GM21381 (cell line): ENCODE results near the gene SCAF1.

ENCODE experiments used
- ATAC-seq: cut with Tn5 transposase; IDR thresholded peaks from one replicate; pipeline ENCODE4 v1.9.1; 2021; ENCODE audit warnings: mild to moderate bottlenecking, moderate library complexity; ENCODE audit not compliant: unreplicated experiment

SCAF1 gene

DNA sequence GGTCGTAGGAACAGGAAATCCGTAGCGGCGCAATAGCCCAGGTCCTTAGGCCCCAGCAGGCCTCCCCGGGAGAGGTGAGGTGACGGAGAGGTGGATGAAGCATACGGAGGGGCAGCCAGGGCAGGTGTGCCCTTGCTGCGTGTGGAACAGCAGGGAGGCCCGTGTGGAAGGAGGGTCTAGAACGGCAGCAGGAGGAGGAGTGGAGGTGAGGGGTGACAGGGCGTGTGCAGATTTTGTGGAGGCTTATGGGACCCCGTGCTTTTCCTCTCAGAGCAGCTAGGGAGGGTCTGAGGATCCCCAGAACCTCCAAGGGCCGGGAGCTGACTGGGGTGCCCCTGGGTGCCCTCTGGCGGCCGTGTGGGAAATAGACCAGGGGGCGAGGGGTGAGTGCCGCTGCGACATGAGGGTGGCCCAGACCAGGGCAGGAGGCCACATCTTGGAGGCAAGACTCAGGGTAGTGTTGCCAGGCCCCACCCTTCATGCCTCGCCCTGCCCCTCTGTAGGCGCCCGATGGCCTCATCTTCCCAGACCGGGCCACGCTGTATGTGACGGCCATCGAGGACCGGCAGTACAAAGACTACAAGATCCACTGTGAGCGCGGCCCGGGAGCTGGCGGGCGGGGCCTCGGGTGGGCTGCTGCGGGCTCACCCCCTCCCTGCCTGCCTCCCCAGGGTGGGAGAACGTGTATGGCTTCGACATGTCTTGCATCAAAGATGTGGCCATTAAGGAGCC is 42.4 kb downstream of the SCAF1 start:
- no peak for ATAC-seq

DNA sequence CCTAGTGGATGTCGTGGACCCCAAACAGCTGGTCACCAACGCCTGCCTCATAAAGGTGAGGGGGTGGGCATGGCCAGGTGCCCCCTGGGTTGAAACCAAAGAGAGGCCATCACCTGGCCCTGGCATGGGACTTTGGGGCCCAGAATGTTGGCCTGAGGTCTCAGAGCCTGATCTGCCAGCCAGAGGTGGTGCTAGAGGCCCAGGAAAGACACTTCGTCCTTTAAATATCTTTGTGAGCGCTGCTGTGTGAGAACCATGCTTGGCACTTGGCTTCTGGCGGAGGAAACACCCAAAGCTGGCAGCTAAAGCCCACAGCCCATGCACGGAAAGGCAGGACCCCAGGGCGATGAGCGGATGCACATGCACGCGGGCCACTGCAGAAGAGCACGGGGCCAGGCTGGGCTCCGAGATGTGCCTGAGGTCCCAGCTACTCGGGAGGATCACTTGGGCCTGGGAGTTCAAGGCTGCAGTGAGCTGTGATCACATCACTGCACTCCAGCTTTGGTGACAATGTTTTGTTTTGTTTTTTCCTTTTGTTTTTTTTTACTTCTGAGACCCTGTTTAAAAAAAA is 43.1 kb downstream of the SCAF1 start:
- ATAC-seq = no peak

DNA sequence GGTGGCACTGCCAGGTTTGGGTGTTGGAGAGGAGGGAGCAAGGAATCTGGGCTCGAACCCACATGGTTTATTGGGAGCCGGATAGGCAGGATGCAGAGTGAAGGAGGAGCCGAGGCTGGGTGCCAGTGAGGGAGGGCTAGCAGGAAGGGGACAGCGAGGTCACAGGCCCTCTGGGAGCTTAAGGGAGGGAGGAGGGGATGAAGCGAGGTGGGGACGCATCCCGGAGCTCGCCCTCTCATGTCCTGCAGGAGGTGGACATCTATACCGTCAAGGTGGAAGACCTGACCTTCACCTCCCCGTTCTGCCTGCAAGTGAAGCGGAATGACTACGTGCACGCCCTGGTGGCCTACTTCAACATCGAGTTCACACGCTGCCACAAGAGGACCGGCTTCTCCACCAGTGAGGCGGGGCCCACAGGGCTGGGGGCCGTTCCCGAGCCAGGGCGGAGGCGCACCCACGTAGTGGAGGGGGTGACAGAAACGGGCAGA is 43.9 kb downstream of the SCAF1 start:
- ATAC-seq = no peak

DNA sequence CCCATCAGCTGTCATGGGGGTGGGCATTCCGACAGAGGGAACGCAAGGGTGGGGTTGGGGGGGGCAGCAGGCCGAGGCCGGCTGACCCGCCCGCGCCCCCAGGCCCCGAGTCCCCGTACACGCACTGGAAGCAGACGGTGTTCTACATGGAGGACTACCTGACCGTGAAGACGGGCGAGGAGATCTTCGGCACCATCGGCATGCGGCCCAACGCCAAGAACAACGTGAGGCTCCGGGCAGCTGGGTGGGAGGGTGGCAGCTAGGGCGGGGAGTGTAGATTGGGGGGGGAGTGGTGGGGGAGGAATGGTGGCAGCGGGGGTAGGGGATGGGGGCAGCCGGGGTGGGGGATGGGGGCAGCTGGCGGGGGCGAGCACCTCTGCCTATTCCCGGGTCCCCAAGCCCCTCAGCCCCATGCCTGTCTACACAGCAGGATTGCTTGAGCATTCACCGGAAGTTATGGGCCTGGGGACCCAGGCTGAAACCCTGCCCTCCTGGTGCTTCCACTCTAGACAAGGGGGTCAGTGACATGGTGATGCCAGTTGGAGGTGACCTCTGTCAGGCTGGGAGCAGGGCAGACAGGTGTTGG is 44.6 kb downstream of the SCAF1 start:
- no peak for ATAC-seq

DNA sequence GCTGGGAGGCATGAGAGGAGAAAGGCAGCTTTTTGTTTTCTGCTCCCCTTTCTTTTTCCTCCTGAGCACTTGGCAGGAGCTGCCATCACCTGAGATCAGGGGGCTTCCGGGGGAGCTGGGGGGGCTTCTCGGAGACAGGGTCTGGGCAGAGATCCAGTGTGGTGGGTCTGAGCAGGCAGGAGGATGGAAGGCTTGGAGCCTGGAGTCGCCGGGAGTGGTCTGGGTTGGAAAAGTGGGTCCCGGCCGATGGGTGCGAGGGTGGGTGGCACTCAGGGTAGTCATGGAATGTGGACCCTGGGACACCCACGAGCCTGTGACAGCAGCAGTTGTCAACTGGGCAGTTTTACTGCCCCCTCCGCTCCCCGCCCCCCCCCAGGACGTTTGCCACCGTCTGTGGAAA is 45.1 kb downstream of the SCAF1 start:
- no peak for ATAC-seq

DNA sequence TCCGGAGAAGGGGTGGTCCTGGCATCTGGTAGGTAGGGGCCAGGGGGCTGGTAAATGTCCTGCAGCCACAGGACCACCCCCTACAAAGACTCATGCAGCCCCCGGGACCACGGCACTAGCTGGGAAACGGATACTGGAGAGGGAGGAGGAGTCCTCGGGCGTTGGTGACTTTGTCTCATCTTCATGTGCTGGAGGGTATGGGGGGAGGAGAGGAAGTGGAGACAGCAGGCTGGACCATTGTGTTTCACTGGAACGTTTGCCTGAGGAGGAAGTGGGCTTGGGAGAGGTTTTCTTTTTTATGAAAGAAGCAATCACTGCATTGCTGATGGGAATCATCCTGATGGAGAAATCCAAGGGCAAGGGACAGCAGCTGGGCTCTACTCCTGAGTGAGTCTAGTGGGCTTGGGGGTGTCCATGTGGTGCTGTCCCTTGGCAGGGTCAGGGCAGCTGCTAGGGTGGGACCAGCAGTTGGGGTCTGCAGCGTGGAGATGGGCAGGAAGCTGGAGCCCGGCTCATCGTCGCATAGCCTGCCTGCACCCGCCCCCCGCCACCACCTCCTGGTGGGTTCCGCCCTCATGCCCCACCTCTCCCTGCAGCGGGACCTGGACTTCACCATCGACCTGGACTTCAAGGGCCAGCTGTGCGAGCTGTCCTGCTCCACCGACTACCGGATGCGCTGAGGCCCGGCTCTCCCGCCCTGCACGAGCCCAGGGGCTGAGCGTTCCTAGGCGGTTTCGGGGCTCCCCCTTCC is 45.7 kb downstream of the SCAF1 start:
- ATAC-seq = no peak

DNA sequence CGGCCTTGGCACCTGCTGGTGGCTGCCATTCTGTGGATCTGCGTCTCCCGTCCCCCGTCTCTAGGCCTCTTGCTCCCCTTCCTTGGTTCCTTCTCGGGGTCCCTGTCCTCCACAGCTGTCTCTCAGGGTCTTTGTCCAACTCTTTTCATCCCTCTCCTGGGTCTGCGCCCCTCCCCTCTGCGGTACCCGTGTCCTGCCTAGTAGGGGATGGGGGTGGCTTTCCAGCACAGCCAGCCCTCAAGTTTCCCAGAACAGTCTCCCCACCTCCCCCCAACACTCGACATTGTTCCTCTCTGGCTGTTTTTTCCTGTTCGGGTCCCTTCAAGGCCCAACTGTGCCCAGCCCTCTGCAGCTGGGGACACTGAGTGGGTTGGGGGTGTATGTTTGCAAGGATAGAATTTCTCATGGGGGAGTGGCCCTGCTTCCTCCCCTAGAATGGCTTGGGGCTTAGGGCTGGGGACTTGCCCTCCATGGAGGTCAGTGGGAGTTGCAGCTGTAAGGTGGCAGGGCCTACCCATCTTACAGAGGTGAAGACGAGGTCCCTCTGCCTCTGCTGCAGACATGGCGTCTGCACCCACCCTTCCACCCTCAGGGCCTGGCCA is 46.6 kb downstream of the SCAF1 start:
- ATAC-seq = no peak

DNA sequence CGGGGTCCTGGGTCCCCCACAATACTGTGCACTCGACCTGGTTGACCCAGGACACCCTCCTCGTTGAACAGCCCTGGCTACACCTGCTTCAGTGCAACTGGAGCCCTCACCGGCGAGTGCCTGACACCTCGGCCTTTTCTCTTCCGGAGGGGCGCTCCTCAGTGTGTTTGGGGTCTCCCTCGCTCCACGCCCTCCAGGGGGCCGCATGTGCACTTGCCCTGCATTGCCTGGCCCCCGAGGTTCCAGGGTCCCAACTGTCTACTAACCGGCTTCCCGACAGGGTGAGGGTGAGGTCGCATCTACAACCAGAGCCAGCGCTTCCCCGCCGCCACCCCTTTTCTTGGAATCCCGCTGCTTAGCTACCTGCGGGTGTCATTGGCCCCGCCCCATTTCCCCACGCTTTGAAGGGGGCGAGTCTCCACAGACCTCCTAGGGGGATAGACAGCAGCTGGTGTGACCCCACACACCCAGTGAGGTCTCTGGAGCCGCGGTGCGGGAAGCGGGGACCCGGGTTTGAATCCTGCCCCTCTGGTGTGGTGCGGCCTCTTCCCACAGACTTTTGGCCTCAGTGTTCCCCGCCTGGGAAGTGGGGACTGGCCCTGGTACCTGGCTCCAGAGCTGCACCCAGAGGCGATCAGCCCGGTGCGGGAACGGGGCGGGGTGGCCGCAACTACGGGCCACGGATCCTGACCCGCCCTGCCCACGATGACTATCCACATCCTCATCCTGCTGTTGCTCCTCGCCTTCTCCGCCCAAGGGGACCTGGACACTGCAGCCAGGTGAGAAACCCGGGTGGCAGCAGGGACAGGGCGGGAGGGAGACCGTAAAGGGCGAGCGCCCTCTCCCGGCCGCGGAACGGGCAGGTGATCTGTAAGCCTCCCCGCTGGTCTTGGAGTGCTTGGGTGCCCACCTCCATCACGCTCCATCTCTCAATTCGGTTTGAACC is 47.4 kb downstream of the SCAF1 start, which contains the start of gene ADM5:
TSS of gene ADM5 (plus strand) at position 462 of the 946 bp plus-strand sequence. CDS start at position 706, 244 bp downstream.
- ATAC-seq = no peak

DNA sequence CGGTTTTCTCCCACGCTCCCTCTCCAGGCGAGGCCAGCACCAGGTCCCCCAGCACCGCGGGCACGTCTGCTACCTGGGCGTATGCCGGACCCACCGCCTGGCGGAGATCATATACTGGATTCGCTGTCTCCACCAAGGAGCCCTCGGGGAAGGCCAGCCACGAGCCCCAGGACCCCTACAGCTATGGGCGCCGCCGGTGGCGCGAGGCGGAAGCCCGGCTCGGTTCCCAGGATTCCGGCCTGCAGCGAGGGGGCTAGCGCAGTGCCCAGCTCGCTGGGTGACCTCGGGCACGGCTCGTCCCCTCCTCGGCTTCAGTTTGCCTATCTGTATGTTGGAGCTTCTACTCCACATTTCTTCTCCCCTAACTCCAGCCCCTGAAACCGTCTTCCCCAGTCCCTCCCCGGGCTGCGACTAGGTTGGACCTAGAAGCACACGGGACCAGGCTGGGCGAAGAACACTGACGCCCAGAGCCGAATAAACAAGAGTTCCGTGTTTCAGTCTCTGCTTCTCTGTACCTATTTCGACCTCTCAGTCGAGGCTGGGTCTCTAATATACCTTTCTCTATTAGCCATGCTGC is 48.2 kb downstream of the SCAF1 start:
- ATAC-seq = no peak

DNA sequence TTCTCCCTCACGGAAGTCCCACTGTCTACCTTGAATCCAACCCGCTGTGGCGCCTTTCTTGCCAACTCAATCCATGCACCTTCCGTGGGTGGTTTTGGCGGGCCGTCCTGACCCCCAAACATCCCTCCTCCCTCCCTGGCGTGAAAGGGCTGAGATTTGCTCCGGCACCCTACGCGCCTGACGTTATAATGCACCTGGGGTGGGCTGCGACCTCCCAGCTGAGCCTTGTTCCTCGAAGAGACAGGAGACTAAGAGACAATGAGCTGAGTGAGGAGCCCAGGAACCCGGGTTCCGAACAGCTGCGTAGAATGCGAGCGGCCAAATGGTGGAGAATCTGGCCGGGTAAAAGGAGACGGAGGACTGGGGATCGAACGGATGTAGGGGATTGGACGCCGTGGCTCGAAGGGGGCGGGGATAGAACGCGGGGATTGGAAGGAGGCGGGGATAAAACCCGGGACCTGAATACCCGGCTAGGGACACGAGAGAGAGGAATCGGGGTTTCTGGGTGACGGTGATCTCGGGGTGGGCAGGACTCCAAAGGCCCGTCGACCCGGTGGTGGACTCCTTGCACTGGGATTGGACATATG is 48.7 kb downstream of the SCAF1 start, which contains the start of gene CPT1C:
TSS of gene CPT1C (plus strand) at position 461 of the 587 bp plus-strand sequence. CDS start 1,137 bp downstream, outside the sequence.
- no peak for ATAC-seq

DNA sequence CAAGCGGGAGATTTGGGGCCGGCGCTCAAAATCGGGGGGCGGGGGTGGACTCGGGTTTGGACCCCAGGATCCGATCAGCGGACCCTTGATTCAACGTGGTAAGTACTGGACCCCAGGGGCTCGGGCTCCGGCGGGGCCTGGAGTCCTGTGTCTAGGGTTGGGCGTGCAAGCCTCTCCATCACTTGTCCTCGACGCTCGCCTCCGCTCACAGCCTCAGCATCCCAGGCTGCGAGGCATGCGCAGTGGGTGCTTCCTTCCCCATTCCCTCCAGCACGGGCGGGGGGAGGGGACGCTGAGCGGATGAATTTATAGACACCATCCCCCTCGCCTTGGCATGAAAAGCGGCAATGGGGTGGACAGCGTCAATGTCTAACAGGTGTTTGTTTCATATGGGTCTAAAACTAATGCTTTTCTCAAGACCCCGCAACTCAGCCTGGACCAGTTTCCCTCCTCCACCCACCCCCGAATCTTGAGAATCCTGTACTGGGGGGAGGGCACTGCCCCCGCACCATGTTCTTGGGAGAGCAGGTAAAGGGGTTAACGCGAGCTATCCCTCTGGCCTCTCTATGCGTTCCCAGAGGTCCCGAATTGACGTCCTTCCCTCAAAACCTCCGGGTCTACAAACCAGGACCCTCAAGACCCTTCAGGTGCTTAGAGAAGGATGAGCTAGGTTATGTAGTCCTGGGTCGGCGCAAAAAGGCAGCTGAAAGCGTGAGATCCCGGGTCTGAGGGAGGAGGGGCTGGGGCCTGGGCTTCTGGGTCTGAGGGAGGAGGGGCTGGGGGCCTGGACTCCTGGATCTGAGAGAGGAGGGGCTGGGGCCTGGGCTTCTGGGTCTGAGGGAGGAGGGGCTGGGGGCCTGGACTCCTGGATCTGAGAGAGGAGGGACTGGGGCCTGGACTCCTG is 49.5 kb downstream of the SCAF1 start:
- no peak for ATAC-seq

DNA sequence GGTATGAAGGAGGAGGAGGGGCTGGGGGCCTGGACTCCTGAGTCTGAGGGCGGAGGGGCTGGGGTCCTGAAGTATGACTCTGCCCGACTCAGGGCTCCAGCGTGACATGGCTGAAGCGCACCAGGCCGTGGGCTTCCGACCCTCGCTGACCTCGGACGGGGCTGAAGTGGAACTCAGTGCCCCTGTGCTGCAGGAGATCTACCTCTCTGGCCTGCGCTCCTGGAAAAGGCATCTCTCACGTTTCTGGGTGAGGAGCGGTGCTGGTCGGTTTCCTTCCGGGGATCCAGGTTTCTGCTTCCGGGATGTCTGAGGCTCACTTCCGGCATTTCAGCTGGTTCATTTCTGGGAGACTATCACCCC is 50.1 kb downstream of the SCAF1 start:
- no peak for ATAC-seq

DNA sequence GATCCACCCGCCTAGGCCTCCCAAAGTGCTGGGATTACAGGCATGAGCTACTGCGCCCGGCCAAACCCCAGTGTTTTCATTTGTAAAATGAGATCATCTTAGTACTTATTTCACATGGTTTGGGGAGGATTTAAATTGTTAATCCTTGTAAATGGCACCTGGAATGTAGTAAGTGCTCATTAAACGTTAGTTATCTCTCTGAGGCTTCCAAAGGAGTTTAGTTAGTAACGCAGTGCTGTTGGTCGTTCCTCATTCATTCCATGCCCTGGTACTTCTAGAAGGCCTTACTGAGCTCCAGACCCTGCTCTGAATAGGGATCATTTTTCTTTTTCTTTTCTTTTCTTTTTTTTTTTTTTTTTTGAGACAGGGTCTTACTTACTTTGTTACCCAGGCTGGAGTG is 54.1 kb downstream of the SCAF1 start:
- ATAC-seq = no peak

DNA sequence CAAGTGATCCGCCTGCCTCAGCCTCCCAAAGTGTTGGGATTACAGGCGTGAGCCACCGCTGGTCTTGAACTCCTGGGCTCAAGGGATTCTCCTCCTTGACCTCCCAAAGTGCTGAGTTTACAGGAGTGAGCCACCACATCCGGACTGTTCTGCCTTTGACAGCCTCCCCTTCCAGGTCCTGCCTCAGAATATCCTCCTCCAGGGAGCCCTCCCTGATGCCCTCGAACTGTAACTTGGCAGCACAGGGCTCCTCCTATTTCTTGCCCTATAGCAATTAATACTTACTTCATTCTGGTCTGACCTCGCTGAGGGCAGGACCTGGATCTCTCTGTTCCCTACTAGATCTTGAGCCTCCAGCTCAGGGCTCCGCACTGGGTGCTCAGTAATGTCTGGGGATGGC is 54.9 kb downstream of the SCAF1 start:
- ATAC-seq = no peak

DNA sequence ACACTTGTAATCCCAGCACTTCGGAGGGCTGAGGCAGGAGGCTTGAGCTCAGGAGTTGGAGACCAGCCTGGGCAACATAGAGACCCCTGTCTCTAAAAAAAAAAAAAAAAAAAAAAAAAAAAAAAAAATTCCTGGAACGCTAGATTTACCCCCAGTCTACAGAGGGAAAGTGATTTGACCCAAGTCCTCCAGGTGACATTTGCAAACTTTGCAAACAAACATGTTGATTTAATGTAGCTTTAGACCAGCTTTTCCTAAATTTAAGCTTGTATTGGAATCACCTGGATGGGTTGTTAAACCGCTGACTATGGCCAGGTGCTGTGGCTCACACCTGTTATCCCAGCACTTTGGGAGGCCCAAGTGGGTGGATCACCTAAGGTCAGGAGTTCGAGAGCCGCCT is 57.4 kb downstream of the SCAF1 start:
- no peak for ATAC-seq

DNA sequence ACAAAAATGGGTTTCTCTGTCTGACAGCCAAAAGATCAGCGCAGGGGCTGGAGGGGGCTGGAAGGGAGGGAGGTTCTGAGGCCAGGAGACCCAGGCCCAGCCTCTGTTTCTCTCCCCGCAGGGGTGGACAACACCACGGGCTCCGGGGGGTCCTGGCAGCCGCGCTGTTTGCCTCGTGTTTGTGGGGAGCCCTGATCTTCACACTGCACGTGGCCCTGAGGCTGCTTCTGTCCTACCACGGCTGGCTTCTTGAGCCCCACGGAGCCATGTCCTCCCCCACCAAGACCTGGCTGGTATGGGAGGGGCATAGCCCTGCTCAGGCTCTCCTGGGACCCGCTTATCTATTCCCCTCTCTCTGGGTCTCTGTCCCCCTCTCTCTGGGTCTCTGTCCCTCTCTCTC is 58.6 kb downstream of the SCAF1 start:
- ATAC-seq = no peak

DNA sequence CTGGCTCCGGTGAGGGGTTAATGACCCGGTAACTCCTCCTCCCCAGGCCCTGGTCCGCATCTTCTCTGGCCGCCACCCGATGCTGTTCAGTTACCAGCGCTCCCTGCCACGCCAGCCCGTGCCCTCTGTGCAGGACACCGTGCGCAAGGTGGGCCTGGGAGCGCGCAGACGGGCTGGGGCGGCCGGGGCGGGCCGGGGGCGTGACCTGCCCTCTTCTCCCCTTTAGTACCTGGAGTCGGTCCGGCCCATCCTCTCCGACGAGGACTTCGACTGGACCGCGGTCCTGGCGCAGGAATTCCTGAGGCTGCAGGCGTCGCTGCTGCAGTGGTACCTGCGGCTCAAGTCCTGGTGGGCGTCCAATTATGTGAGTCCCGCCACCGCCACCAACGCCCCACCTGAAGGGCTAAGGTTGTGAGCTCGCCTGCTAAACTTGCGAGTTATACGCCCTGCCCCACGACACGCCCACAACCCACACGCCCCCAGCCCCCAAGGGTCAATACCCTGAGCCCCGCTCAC is 59.3 kb downstream of the SCAF1 start:
- ATAC-seq = no peak
